HG03469 (cell line): ENCODE data around the gene TAF4.
"Not testable (repeated sequence)": the region's sequence is repeated elsewhere in the genome, so short reads cannot be mapped to it uniquely, and the experiment has no call there.

Experiments
- ATAC-seq: cut with Tn5 transposase; IDR thresholded peaks from one replicate; pipeline ENCODE4 v1.9.1; 2021; ENCODE audit warnings: mild to moderate bottlenecking, moderate library complexity, moderate number of reproducible peaks; ENCODE audit not compliant: unreplicated experiment

The TAF4 gene

GRCh38 chr20:61982191-61982950 lies 83.3 kb downstream of the TAF4 start:
- no peak for ATAC-seq

- ATAC-seq: not testable (repeated sequence)
These were observed 84.0 kb downstream of the TAF4 start for GRCh38 chr20:61981691-61982090.

- no peak for ATAC-seq
These were observed 84.8 kb downstream of the TAF4 start for GRCh38 chr20:61980647-61981583.

- no peak for ATAC-seq
These were observed 85.7 kb downstream of the TAF4 start for GRCh38 chr20:61979701-61980635.

GRCh38 chr20:61979090-61979489 lies 86.6 kb downstream of the TAF4 start:
- no peak for ATAC-seq

- no peak for ATAC-seq
These were observed 87.2 kb downstream of the TAF4 start for GRCh38 chr20:61978491-61978890.

- ATAC-seq: no peak
These were observed 88.3 kb downstream of the TAF4 start for GRCh38 chr20:61977419-61977786.

- no peak for ATAC-seq
These were observed 88.8 kb downstream of the TAF4 start for GRCh38 chr20:61976644-61977418.

GRCh38 chr20:61976263-61976643 lies 89.4 kb downstream of the TAF4 start:
- no peak for ATAC-seq

GRCh38 chr20:61975407-61976129 lies 90.1 kb downstream of the TAF4 start:
- ATAC-seq: no peak

- no peak for ATAC-seq
These were observed 91.4 kb downstream of the TAF4 start for GRCh38 chr20:61974357-61974665.

- ATAC-seq: no peak
These were observed 91.9 kb downstream of the TAF4 start for GRCh38 chr20:61973515-61974356.

GRCh38 chr20:61972636-61973508 lies 92.8 kb downstream of the TAF4 start:
- ATAC-seq: no peak

- not testable (repeated sequence) for ATAC-seq
These were observed 94.1 kb downstream of the TAF4 start for GRCh38 chr20:61971595-61971994.

GRCh38 chr20:61970357-61970756 lies 95.3 kb downstream of the TAF4 start:
- ATAC-seq: no peak

- ATAC-seq: no peak
These were observed 95.9 kb downstream of the TAF4 start for GRCh38 chr20:61969806-61970205.

GRCh38 chr20:61968932-61969331 lies 96.7 kb downstream of the TAF4 start:
- no peak for ATAC-seq
